DOHH2 (cell line): Measurements from ENCODE around the gene TRPC4AP.

Experiments
- H3F3A ChIP-seq: fragments of 200-600 bp; sonication (generic), shearing (Covaris generic); 2 replicates; pipeline ENCODE4 v1.6.0; 2016; ENCODE audit warnings: antibody characterized with exemption, mild to moderate bottlenecking; ENCODE audit not compliant: control insufficient read depth, insufficient read depth
- H3K27ac ChIP-seq: fragments of 200-600 bp; sonication (generic); 2 replicates; pipeline ENCODE4 v1.5.1; 2014; ENCODE audit warnings: low read depth, mild to moderate bottlenecking, low read length, moderate library complexity
- H3K27me3 ChIP-seq: fragments of 200-600 bp; sonication (generic); 2 replicates; pipeline ENCODE4 v1.6.1; 2014; ENCODE audit warnings: mild to moderate bottlenecking, low read length, mixed read lengths; ENCODE audit not compliant: control insufficient read depth
- H3K36me3 ChIP-seq: fragments of 200-600 bp; sonication (generic); 2 replicates; pipeline ENCODE4 v1.6.1; 2014; ENCODE audit warnings: mild to moderate bottlenecking, low read length, moderate library complexity, mixed read lengths; ENCODE audit not compliant: control insufficient read depth
- H3K4me1 ChIP-seq: fragments of 200-600 bp; sonication (generic); 2 replicates; pipeline ENCODE4 v1.6.1; 2014; ENCODE audit warnings: mild to moderate bottlenecking, low read length, mixed read lengths; ENCODE audit not compliant: control insufficient read depth
- H3K4me2 ChIP-seq: fragments of 200-600 bp; sonication (generic); 2 replicates; pipeline ENCODE4 v1.6.0; 2014; ENCODE audit warnings: mild to moderate bottlenecking, low read length, moderate library complexity
- H3K4me3 ChIP-seq: fragments of 200-600 bp; sonication (generic); 2 replicates; pipeline ENCODE4 v1.5.1; 2014; ENCODE audit warnings: mild to moderate bottlenecking, low read length, mixed read lengths
- H3K79me2 ChIP-seq: fragments of 200-600 bp; sonication (generic); 2 replicates; pipeline ENCODE4 v1.6.1; 2014; ENCODE audit warnings: mild to moderate bottlenecking, low read length, mixed read lengths; ENCODE audit not compliant: control insufficient read depth
- H3K9me2 ChIP-seq: fragments of 200-600 bp; sonication (generic); replicated peaks from 2 replicates; pipeline ENCODE4 v1.6.1; 2014; ENCODE audit warnings: mild to moderate bottlenecking, low read length, mixed read lengths; ENCODE audit not compliant: control insufficient read depth
- H3K9me3 ChIP-seq: fragments of 200-600 bp; sonication (generic); 2 replicates; pipeline ENCODE4 v1.6.1; 2014; ENCODE audit warnings: antibody characterized with exemption, low read length, mixed read lengths; ENCODE audit not compliant: control insufficient read depth, insufficient read depth
- H4K20me1 ChIP-seq: fragments of 200-600 bp; sonication (generic); 2 replicates; pipeline ENCODE4 v1.6.0; 2014; ENCODE audit warnings: low read depth, mild to moderate bottlenecking, antibody characterized with exemption, low read length, moderate library complexity; ENCODE audit not compliant: control insufficient read depth, insufficient read depth
- CTCF ChIP-seq: fragments of 200-600 bp; sonication (generic); IDR thresholded peaks from one replicate; pipeline ENCODE4 v1.5.1; 2014; ENCODE audit warnings: antibody characterized with exemption, mild to moderate bottlenecking, low read depth, low read length; ENCODE audit not compliant: poor library complexity, severe bottlenecking
- EZH2phosphoT487 ChIP-seq: fragments of 200-600 bp; sonication (generic); IDR thresholded peaks from 2 replicates; pipeline ENCODE4 v1.6.1; 2017; ENCODE audit warnings: borderline replicate concordance, mild to moderate bottlenecking, antibody characterized with exemption, low read length, moderate library complexity, mixed read lengths

Gene TRPC4AP

GRCh38 chr20:34964486-34964885, 128.1 kb downstream of the TRPC4AP start:
- H3K4me1 ChIP-seq: no peaks in the 10 kb centered on the region
- no peaks in the 10 kb centered on the region for H3F3A ChIP-seq
- H3K36me3 ChIP-seq: no peaks in the 10 kb centered on the region
- no peak overlapping the region for H3K4me3 ChIP-seq
- no peaks in the 10 kb centered on the region for H3K9me2 ChIP-seq
- TF ChIP-seq CTCF (no peak), EZH2phosphoT487 (no peak)
- no peak overlapping the region for H3K4me2 ChIP-seq
- H3K27me3 ChIP-seq: no peaks in the 10 kb centered on the region
- no peaks in the 10 kb centered on the region for H3K9me3 ChIP-seq
- no peaks in the 10 kb centered on the region for H4K20me1 ChIP-seq
- no peaks in the 10 kb centered on the region for H3K79me2 ChIP-seq
- H3K27ac ChIP-seq: no peak overlapping the region

- no peak for TF ChIP-seq CTCF
- TF ChIP-seq EZH2phosphoT487: no peak
- Histone ChIP-seq H3K4me1 (peaks cover 20% of the 10 kb centered on the region), H3K9me3 (no peaks in the 10 kb centered on the region), H3F3A (no peaks in the 10 kb centered on the region), H3K36me3 (peaks cover 6% of the 10 kb centered on the region), H3K27me3 (no peaks in the 10 kb centered on the region), H3K4me3 (no peak overlapping the region), H4K20me1 (no peaks in the 10 kb centered on the region), H3K9me2 (no peaks in the 10 kb centered on the region), H3K4me2 (peak overlapping the region; percentile 91; the same call in 1 of the 2 replicates), H3K27ac (no peak overlapping the region), H3K79me2 (peaks cover 10% of the 10 kb centered on the region)
These were observed 135.7 kb downstream of the TRPC4AP start for GRCh38 chr20:34956751-34957472.

- Histone ChIP-seq H4K20me1 (no peaks in the 10 kb centered on the region), H3K9me2 (no peaks in the 10 kb centered on the region), H3K27ac (no peak overlapping the region), H3K36me3 (peaks cover 12% of the 10 kb centered on the region), H3F3A (no peaks in the 10 kb centered on the region), H3K4me2 (peak overlapping the region; percentile 91), H3K9me3 (no peaks in the 10 kb centered on the region), H3K79me2 (peaks cover 10% of the 10 kb centered on the region), H3K4me1 (peaks cover 29% of the 10 kb centered on the region), H3K27me3 (no peaks in the 10 kb centered on the region), H3K4me3 (peak overlapping the region; percentile 93)
- TF ChIP-seq EZH2phosphoT487: no peak
- TF ChIP-seq CTCF: no peak
These were observed 136.6 kb downstream of the TRPC4AP start for GRCh38 chr20:34956041-34956458.
